ENCODE results near the gene CADM1. TPM values are rescaled to one million over a fixed set of nuclear protein-coding genes. Genes with fewer than 3 reads are reported as not detected.

The CADM1 gene
- total and polyA plus RNA-seq, 10 of the 15 experiments (the other 5 are each of a cell fraction or from before 2014, with no cell fraction given): 0.03 to 0.48 (median 0.15) TPM; not detected in 3

GRCh38 chr11:115220423-115220822 lies 283.8 kb downstream of the CADM1 start (continued):
- TF ChIP-seq RAD21 (IDR thresholded peaks at IDR 0.05; ENCODE audit: insufficient read depth, low read depth, low read length): no peak
- no peak for TF ChIP-seq MAX (IDR thresholded peaks at IDR 0.05; ENCODE audit: low read depth, low read length)

- ChIA-PET RAD21 (ENCODE audit: unreplicated experiment) (no interaction called here), SMC1A (ENCODE audit: uncharacterized antibody, unreplicated experiment) (interaction anchor here (1.2 to 1.4 kb wide), 2 partner anchors 34 to 38 kb away, joined by 3 to 5 read pairs; no protein-coding TSS in a partner anchor), POLR2A (no interaction called here), CTCF (no interaction called here)
- no peaks in the 10 kb centered on the region for H3K27me3 ChIP-seq (replicated peaks in 1 of 2; ENCODE audit: control insufficient read depth in 2 of 2, insufficient read depth in 2 of 2, low read length in 1 of 2)
- FAIRE-seq (no peak), ATAC-seq (no peak), DNase-seq (ENCODE audit: low read depth, low spot score) (no peak)
- intact Hi-C loops (cut with micrococcal nuclease; ENCODE audit: unreplicated experiment): no loop called here
- H3K79me2 ChIP-seq (ENCODE audit: control insufficient read depth, insufficient read depth, low read length): no peaks in the 10 kb centered on the region
- no peak overlapping the region for H3K4me2 ChIP-seq (ENCODE audit: control insufficient read depth, insufficient read depth)
- in situ Hi-C loops (cut with MboI): no loop called here
- H4K20me1 ChIP-seq (ENCODE audit: control insufficient read depth, insufficient read depth): no peaks in the 10 kb centered on the region
- H3K4me3 ChIP-seq: no peak overlapping the region
- H2AFZ ChIP-seq (ENCODE audit: control insufficient read depth, low read depth, low read length): no peak overlapping the region
- H3K4me1 ChIP-seq (ENCODE audit: control insufficient read depth, insufficient read depth, low read length): peaks cover 18% of the 10 kb centered on the region
- no peak overlapping the region for H3K27ac ChIP-seq (ENCODE audit: control insufficient read depth, insufficient read depth)
- TF ChIP-seq ELK1 (IDR thresholded peaks at IDR 0.05; ENCODE audit: low read depth, low read length): no peak
- peaks cover 2% of the 10 kb centered on the region; the same call in 2 of the 3 replicates for H3K9me3 ChIP-seq (replicated peaks; ENCODE audit: control insufficient read depth, insufficient read depth, low read length)
- no peaks in the 10 kb centered on the region for H3K36me3 ChIP-seq (ENCODE audit: control insufficient read depth in 2 of 2, insufficient read depth in 2 of 2, low read length in 1 of 2)
- WGBS (ENCODE audit: insufficient coverage, insufficient replicate concordance, low lambda C conversion rate, missing lambda C conversion rate): 77% methylated on average over 3 of the region's 3 CpGs
- no TSS peak for BruUV-seq (replicated peaks)
- H3K9ac ChIP-seq (ENCODE audit: control insufficient read depth, insufficient read depth, low read length): no peak overlapping the region
Measured at GRCh38 chr11:115219376-115219775, 284.8 kb downstream of the CADM1 start.
